HL-60 (cell line): ENCODE measurements around the gene CHURC1.

Experiments
- CTCF ChIP-seq: IDR thresholded peaks from one replicate; pipeline ENCODE4 v1.5.1; 2011; ENCODE audit warnings: low read length, control low read depth, inconsistent platforms; ENCODE audit not compliant: insufficient read depth
- GABPA ChIP-seq: IDR thresholded peaks from 2 replicates; pipeline ENCODE4 v1.6.1; 2012; ENCODE audit warnings: low read depth

- TF ChIP-seq GABPA: no peak
- no peak for TF ChIP-seq CTCF
These were observed 8.2 kb upstream of the CHURC1 start for GRCh38 chr14:64906022-64906421.
